K562 (cell line): ENCODE data around the gene WIPF1. TPM values are rescaled to one million over a fixed set of nuclear protein-coding genes. Genes with fewer than 3 reads are reported as not detected.

Source experiments
- ATAC-seq: fragments of 200-7000 bp; cut with Tn5 transposase; 3 replicates; pipeline ENCODE4 v1.9.1; 2020; ENCODE audit warnings: moderate library complexity
- BruUV-seq: library from RNA; stranded (reverse); fragments of 400-500 nt; replicated peaks from 2 replicates; lab custom pipeline; 2021; lab: Mats Ljungman, UMichigan
- CTCF ChIA-PET: fragments of 300-600 bp; formaldehyde crosslinking; extraction: SDS; loops from one replicate; lab custom pipeline; 2021; ENCODE audit warnings: low intra/inter-chr PET ratio; lab: Yijun Ruan, JAX
- POLR2A ChIA-PET: fragments of 300-600, 350-650 bp; sonication (Branson Sonifier 250); formaldehyde crosslinking; extraction: SDS; loops from one replicate; lab custom pipeline; 2021; ENCODE audit warnings: antibody characterized with exemption, inconsistent platforms; lab: Yijun Ruan, JAX
- DNase-seq, 4 experiments: peaks; one replicate each; pipeline versions ENCODE4 v3.0.0 to v3.0.0-alpha.2; 2011 to 2018; ENCODE audit warnings: low spot score in 3 of 4, mixed read lengths in 3 of 4; ENCODE audit errors: extremely low read depth in 1 of 4
- FAIRE-seq: peaks from 2 replicates; lab custom pipeline; 2011; peaks lifted over from hg19 to GRCh38; lab: Jason Lieb, UNC
- H2AFZ ChIP-seq: 2 replicates; pipeline ENCODE4 v1.6.0; 2011; ENCODE audit warnings: low read depth, low read length, control low read depth, inconsistent platforms
- H3K27ac ChIP-seq: fragments of 200-600 bp; 3 replicates; pipeline ENCODE4 v1.8.0; 2011; ENCODE audit warnings: low read depth, mild to moderate bottlenecking, control low read depth, inconsistent platforms, low read length, moderate library complexity, mixed read lengths; ENCODE audit errors: extremely low read depth
- H3K27me3 ChIP-seq, 2 experiments: fragments of 300-600 bp in 1 of 2; 2 replicates in 1 of 2; 3 replicates in 1 of 2; pipeline versions ENCODE4 v1.6.0 to v1.8.0; 2011; ENCODE audit warnings: inconsistent platforms in 2 of 2, low read length in 2 of 2, mild to moderate bottlenecking in 1 of 2, mixed read lengths in 1 of 2, moderate library complexity in 1 of 2; ENCODE audit not compliant: control insufficient read depth in 2 of 2, insufficient read depth in 2 of 2
- H3K36me3 ChIP-seq: fragments of 300-600 bp; 3 replicates; pipeline ENCODE4 v1.8.0; 2011; ENCODE audit warnings: mild to moderate bottlenecking, low read length, inconsistent platforms; ENCODE audit not compliant: control insufficient read depth, insufficient read depth
- H3K4me1 ChIP-seq, 2 experiments: fragments of 200-600 bp in 1 of 2; replicated peaks in 1 of 2; 2 replicates in 1 of 2; 3 replicates in 1 of 2; pipeline versions ENCODE4 v1.5.1 to v1.8.0; 2011; ENCODE audit warnings: inconsistent platforms in 2 of 2, low read length in 2 of 2, mild to moderate bottlenecking in 1 of 2, mixed read lengths in 1 of 2, moderate library complexity in 1 of 2; ENCODE audit not compliant: control insufficient read depth in 2 of 2, insufficient read depth in 2 of 2
- H3K4me2 ChIP-seq: 2 replicates; pipeline ENCODE4 v1.6.1; 2011; ENCODE audit warnings: low read length, control low read depth, inconsistent platforms, mixed read lengths; ENCODE audit not compliant: insufficient read depth
- H3K4me3 ChIP-seq: fragments of 200-600 bp; sonication (generic), shearing (Covaris generic); 2 replicates; pipeline ENCODE4 v1.5.1; 2016; ENCODE audit warnings: control low read depth, inconsistent platforms
- H3K79me2 ChIP-seq: fragments of 200-600 bp; 3 replicates; pipeline ENCODE4 v1.8.0; 2011; ENCODE audit warnings: low read length, inconsistent platforms; ENCODE audit not compliant: control insufficient read depth, insufficient read depth
- H3K9ac ChIP-seq, 2 experiments: 2 replicates each; pipeline versions ENCODE4 v1.6.0 to v1.6.1; 2011; ENCODE audit warnings: low read depth in 2 of 2, low read length in 2 of 2, control low read depth in 1 of 2, inconsistent platforms in 1 of 2, mild to moderate bottlenecking in 1 of 2, mixed read lengths in 1 of 2; ENCODE audit not compliant: insufficient read depth in 1 of 2
- H3K9me1 ChIP-seq: one replicate; pipeline ENCODE4 v1.6.0; 2011; ENCODE audit warnings: inconsistent platforms, mild to moderate bottlenecking, low read length, moderate library complexity; ENCODE audit not compliant: control insufficient read depth, insufficient read depth
- H3K9me3 ChIP-seq: replicated peaks from 2 replicates; pipeline ENCODE4 v1.5.1; 2011; ENCODE audit warnings: low read depth, low read length, inconsistent platforms; ENCODE audit not compliant: control insufficient read depth, insufficient read depth
- H4K20me1 ChIP-seq: replicated peaks from 2 replicates; pipeline ENCODE4 v1.6.1; 2011; ENCODE audit warnings: low read length, inconsistent platforms, mixed read lengths; ENCODE audit not compliant: control insufficient read depth, insufficient read depth
- CBX2 ChIP-seq: fragments of 200-600 bp; sonication (generic); IDR thresholded peaks from one replicate; pipeline ENCODE4 v1.6.1; 2012; ENCODE audit warnings: mild to moderate bottlenecking, low read length, inconsistent platforms; ENCODE audit not compliant: insufficient read depth, poor library complexity, severe bottlenecking
- E2F8 ChIP-seq: fragments of 450-650 bp; IDR thresholded peaks from 2 replicates; pipeline ENCODE4 v1.7.1; 2018; ENCODE audit warnings: mild to moderate bottlenecking, low read depth; ENCODE audit not compliant: partially characterized antibody
- ELF1 ChIP-seq: fragments of 200-800 bp; sonication (Bioruptor generic); IDR thresholded peaks from 2 replicates; pipeline ENCODE4 v1.6.1; 2016; ENCODE audit warnings: missing genetic modification characterization, missing compliant biosample characterization
- GTF2F1 ChIP-seq: IDR thresholded peaks from 2 replicates; pipeline ENCODE4 v1.6.1; 2011; ENCODE audit warnings: low read depth, low read length, improper control_type of control experiment
- MYNN ChIP-seq, 2 experiments: sonication (generic); formaldehyde crosslinking in 1 of 2; IDR thresholded peaks; 2 replicates each; pipeline versions ENCODE4 v1.5.0 to v1.6.1; 2016 to 2020; ENCODE audit warnings: antibody characterized with exemption in 1 of 2, missing genetic modification reagents in 1 of 2
- NR1H2 ChIP-seq: sonication (generic); formaldehyde crosslinking; IDR thresholded peaks from 2 replicates; pipeline ENCODE4 v1.4.0; 2020; ENCODE audit warnings: mild to moderate bottlenecking, missing genetic modification reagents
- ZNF133 ChIP-seq: fragments of 250-450 bp; sonication (Bioruptor Pico); IDR thresholded peaks from 2 replicates; pipeline ENCODE4 v1.4.0; 2020; ENCODE audit warnings: mild to moderate bottlenecking
- ZNF277 ChIP-seq: fragments of 250-450 bp; sonication (Bioruptor Pico); IDR thresholded peaks from 2 replicates; pipeline ENCODE4 v1.8.0; 2022; ENCODE audit warnings: inconsistent platforms, mild to moderate bottlenecking, moderate library complexity, borderline replicate concordance
- ZNF280A ChIP-seq: fragments of 450-650 bp; IDR thresholded peaks from 2 replicates; pipeline ENCODE4 v1.6.1; 2018; ENCODE audit warnings: mild to moderate bottlenecking, low read depth; ENCODE audit not compliant: partially characterized antibody
- ZNF398 ChIP-seq: fragments of 250-450 bp; sonication (Bioruptor Pico); IDR thresholded peaks from 2 replicates; pipeline ENCODE4 v1.8.0; 2021; ENCODE audit warnings: moderate library complexity, mild to moderate bottlenecking, inconsistent platforms
- WGBS: fragments of 100-300 bp; shearing (Covaris generic); methylation state at CpG from one replicate; pipeline ENCODE4 v1.1.6; 2016; ENCODE audit warnings: low coverage, mixed read lengths; ENCODE audit not compliant: insufficient coverage; ENCODE audit errors: missing lambda C conversion rate; 5-methylcytosine and 5-hydroxymethylcytosine counted together
- in situ Hi-C: fragments of 300-500 bp; cut with MboI; formaldehyde crosslinking; loops from 4 replicates; pipeline ENCODE4 v1.15.0; 2018; ENCODE audit warnings: inconsistent platforms, mixed read lengths
- intact Hi-C: fragments of 100-400 bp; cut with micrococcal nuclease; formaldehyde crosslinking; loops from 2 replicates; pipeline ENCODE4 v1.14.2; 2022
- polyA plus RNA-seq, 8 experiments: library from polyadenylated mRNA; depleted of rRNA in 4 of 8; stranded (reverse) in 5 of 8; unstranded in 3 of 8; fragments of >200 nt; fragmentation: Nextera tagmentation in 2 of 8; fragmentation: Illumina TruSeq in 1 of 8; extraction: Ambion mirVana in 2 of 8; extraction: Trizol in 1 of 8; gene quantifications; 2 replicates each; pipeline versions ENCODE4 v1.2.1 to v1.2.3, GENCODE V29; 2011 to 2014; ENCODE audit warnings: inconsistent platforms in 1 of 8, missing spikeins in 1 of 8
- total RNA-seq, 7 experiments: library from RNA; depleted of rRNA in 6 of 7; stranded (reverse); fragments of >200 nt in 6 of 7; fragmentation: Illumina TruSeq in 2 of 7; extraction: Trizol in 2 of 7; gene quantifications; 2 replicates each; pipeline versions ENCODE4 v1.2.1 to v1.2.3, GENCODE V29; 2011 to 2021; ENCODE audit warnings: low replicate concordance in 1 of 7
- TF ChIP-seq, protein P1 (sequence below): fragments of 200-800 bp; sonication (Bioruptor generic); IDR thresholded peaks from 2 replicates; pipeline ENCODE4 v1.6.1; 2017; ENCODE audit warnings: missing genetic modification characterization, missing compliant biosample characterization

WIPF1 gene
- total and polyA plus RNA-seq, 9 of the 15 experiments (the other 6 are each of a cell fraction or from before 2014, with no cell fraction given), result 0.54 to 4.9 (median 2.4) TPM

- no peak for ATAC-seq
- Histone ChIP-seq H3K9ac (no peak overlapping the region), H3K36me3 (no peaks in the 10 kb centered on the region), H3K27ac (no peak overlapping the region), H3K27me3 (no peaks in the 10 kb centered on the region), H3K4me2 (no peak overlapping the region), H3K4me3 (no peak overlapping the region), H3K79me2 (no peaks in the 10 kb centered on the region), H2AFZ (no peak overlapping the region), H3K9me1 (no peaks in the 10 kb centered on the region), H3K9me3 (no peaks in the 10 kb centered on the region), H3K4me1 (peaks cover 0 to 3% of the 10 kb centered on the region in 2 experiments; a peak in 1 of 5 replicates), H4K20me1 (no peaks in the 10 kb centered on the region)
- no TSS peak for BruUV-seq
- ChIA-PET CTCF (no interaction called here), POLR2A (interaction anchor here (0.6 kb wide), 1 partner anchor 159 kb away, joined by 3 read pairs; no protein-coding TSS in a partner anchor)
- in situ Hi-C loops (no loop called here), intact Hi-C loops (no loop called here)
- no peak for FAIRE-seq
- no peak for DNase-seq
- TF ChIP-seq ZNF277 (no peak), ZNF133 (CRISPR knock-in tag) (no peak), CBX2 (no peak), ELF1 (tag) (no peak), ZNF280A (no peak), E2F8 (no peak), GTF2F1 (no peak), NR1H2 (CRISPR knock-in tag) (no peak), MYNN (IDR thresholded peaks at IDR 0.05) (no peak), MYNN (CRISPR knock-in tag; IDR thresholded peaks at IDR 0.05) (no peak), ZNF398 (no peak)
- TF ChIP-seq, protein P1, sequence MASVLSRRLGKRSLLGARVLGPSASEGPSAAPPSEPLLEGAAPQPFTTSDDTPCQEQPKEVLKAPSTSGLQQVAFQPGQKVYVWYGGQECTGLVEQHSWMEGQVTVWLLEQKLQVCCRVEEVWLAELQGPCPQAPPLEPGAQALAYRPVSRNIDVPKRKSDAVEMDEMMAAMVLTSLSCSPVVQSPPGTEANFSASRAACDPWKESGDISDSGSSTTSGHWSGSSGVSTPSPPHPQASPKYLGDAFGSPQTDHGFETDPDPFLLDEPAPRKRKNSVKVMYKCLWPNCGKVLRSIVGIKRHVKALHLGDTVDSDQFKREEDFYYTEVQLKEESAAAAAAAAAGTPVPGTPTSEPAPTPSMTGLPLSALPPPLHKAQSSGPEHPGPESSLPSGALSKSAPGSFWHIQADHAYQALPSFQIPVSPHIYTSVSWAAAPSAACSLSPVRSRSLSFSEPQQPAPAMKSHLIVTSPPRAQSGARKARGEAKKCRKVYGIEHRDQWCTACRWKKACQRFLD (CRISPR knock-in tag), result no peak
- 49% methylated on average over 16 of the region's 16 CpGs for WGBS
Measured at GRCh38 chr2:174575124-174575776, 22.4 kb downstream of the WIPF1 start.
